GM21423 (cell line): ENCODE results near the gene CHRNA4.

Source experiments
- ATAC-seq: cut with Tn5 transposase; IDR thresholded peaks from one replicate; pipeline ENCODE4 v1.9.1; 2021; ENCODE audit warnings: mild to moderate bottlenecking, moderate library complexity; ENCODE audit not compliant: unreplicated experiment

Gene CHRNA4

DNA sequence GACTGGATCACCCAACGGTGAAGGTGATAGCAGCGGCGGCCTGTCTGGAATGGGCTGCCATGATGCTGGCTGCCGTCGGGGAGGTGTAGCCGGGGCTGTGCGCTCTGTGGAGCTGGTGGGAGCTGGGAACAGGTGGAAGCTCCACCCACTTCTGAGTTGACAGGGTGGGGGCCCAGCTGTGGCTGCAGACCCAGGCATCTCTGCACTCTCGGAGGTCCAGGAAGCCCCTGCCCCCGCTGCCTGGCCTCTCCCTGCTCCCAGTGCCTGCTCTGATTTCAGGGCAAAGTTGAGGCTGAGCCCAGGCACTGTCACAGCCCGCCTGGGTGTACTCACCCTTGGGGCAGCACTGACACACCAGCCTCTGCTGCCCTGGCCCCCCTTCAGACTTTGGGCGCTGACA, 18.1 kb upstream of the CHRNA4 start:
- ATAC-seq: no peak

DNA sequence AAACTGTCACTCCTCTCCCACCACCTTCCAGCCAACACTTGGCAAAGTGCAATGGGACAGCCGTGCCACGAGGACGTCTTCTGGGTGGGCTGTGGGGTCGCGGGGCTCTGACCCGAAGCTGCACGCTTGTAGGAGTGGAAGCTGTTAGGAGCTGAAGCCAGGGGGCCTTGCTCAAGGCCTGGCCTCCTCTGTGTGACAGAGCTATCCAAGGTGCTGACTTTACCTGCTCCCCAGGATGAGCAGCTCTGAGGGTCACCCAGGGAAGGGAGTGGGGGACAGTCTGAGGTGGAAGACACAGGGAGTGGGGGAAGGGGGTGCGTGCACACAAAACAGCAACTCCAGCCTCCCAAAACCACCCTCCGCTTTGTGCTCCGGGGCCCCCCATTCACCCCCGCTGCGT, 17.5 kb upstream of the CHRNA4 start:
- no peak for ATAC-seq

DNA sequence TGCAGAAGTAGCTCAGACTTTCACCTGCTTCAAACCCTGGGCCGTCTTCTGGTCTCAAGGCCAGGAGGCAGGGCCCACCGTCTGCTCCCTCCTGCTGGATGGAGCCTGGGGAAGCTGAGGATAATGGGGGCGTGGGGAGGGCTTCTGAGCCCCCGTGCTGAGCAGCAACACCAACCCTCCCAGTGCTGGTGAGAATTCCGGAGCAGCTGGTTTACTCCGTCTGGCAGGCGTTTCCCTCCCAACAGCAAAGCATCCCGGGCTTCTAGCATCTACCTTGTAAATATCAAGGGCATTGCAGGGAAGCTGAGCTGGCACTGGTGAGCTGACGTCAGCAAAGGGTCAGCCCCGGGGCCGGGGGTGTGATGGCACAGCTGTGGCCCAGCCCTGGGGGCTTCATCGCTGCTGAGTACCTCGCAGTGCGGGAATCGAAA, 16.8 kb upstream of the CHRNA4 start:
- ATAC-seq: no peak

DNA sequence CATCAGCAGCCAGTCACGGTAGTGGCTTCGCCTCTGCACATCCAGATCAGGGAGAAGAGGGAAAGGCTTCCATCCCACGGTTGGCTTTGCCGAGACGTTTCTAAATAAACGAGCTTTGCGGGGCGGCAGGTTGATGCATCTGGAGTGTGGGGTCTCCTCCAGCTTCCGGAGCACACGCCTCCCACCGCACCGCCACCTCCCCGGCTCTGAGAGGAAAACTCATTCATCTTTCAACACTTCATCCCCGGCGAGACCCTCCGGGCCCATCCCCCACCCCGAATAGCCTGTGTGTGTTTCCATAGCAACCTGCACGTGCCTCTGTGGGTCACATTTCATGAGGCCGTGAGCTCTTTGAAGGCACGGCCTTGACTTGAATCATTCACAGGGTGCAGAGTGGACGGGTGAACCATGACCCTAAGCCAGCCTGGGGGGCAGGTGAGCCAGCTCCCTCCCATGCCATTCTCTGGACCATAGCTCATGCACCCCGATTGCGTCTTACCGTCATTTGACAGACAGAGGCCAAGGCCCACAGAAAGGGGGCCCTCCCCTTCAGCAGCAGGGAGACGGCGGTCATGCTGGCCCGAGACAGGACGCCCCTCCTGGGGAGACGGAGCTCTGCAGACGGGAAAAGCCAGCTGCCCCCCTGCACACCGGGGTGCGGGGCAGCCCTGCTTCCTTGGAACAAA, 16.2 kb upstream of the CHRNA4 start:
- ATAC-seq: no peak

DNA sequence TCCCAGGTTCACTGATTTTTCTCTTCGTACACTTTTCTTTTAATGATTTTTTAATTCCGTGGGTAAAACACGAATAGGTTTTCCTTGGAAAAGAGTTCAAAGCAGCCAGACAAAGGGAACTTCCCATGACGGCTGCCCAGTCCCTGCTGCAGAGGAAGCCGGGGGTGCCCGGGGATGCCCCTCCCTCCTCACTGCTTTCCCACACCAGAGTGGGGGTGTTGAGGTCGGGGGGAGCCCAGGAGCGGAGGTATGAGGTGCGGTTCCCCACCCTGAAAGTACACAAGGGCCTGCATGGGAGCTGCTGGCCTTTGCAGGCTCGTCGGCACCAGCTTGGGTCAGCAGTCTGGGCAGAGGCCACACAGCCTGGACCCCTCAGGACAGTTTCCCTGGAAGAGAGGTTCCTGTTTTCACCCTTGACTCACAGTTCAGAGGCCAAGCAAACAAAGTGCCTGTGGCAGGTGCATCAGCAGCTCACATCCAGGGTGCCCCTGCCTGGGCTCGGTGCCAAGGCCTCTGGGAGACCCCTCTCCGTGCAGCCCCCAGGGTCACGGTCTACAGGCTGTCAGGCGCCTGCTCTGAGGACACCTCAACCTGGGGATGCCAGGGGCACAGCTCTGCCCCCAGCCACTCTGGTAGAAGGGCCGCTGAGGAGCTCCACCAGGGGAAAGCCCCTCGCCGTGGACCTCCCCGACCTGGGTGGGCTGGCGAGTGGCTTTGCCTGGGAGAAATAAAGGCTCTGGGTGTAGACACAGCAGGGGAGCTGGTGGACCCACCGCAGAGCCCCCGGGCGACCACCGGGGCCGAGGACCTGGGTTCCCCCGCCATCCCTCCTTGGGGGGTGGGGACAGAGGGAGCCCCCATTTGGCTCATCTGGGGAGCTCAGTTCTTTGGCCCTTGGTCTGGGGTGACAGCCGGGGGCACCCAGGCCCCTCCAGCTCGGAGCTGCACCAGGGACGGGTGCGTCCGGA, 15.4 kb upstream of the CHRNA4 start:
- ATAC-seq: no peak

DNA sequence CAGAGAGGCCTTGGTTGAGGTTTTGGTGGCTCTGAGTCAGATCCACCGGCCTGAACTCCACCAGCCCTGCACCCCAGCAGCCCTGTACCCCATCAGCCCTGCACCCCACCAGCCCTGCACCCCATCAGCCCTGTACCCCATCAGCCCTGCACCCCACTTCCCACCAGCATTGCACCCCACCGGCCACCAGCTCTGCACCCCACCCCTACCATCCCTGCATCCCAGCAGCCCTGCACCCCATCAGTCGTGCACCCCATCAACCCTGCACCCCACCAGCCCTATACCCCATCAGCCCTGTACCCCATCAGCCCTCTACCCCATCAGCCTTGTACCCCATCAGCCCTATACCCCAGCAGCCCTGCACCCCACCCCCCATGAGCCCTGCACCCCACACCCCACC, 14.3 kb upstream of the CHRNA4 start:
- no peak for ATAC-seq

DNA sequence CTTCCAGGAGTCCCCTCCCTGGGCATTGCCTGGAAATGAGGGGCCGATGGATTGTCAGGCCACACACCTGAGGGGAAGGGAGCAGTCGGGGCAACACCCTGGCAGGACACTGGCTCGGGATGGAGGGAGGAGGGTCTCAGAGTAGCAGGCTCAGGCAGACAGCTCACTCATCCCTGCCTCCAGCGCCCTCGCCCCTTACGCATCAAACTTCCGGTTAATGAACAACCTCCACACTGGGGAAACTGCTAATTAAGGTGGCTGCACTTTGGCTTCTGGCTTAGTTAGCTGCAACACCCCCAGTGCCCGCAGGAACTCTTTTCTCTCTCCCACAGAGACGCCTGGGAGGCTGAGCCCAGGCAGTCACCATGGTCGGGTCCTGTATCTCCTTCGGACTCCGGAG, 13.4 kb upstream of the CHRNA4 start:
- ATAC-seq: no peak

DNA sequence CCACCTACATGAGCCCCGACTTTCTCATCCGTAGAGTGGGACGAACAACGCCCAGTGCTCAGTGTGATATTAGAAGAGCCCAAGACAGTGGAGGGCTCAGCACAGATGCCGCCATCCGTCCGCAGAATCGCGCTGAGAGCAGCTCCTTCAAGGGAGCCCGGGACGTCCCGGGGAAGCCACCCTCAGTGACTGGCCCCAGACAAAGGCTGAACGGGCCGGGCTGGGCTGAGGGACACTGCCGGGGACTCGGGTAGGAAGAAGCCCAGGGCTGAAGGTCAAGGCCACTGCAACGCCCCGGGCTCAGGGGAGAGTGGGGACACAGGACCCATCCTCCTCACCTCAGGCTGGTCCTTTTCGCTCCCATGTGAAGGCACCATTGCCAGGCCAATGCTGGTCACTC, 12.8 kb upstream of the CHRNA4 start:
- ATAC-seq: no peak

DNA sequence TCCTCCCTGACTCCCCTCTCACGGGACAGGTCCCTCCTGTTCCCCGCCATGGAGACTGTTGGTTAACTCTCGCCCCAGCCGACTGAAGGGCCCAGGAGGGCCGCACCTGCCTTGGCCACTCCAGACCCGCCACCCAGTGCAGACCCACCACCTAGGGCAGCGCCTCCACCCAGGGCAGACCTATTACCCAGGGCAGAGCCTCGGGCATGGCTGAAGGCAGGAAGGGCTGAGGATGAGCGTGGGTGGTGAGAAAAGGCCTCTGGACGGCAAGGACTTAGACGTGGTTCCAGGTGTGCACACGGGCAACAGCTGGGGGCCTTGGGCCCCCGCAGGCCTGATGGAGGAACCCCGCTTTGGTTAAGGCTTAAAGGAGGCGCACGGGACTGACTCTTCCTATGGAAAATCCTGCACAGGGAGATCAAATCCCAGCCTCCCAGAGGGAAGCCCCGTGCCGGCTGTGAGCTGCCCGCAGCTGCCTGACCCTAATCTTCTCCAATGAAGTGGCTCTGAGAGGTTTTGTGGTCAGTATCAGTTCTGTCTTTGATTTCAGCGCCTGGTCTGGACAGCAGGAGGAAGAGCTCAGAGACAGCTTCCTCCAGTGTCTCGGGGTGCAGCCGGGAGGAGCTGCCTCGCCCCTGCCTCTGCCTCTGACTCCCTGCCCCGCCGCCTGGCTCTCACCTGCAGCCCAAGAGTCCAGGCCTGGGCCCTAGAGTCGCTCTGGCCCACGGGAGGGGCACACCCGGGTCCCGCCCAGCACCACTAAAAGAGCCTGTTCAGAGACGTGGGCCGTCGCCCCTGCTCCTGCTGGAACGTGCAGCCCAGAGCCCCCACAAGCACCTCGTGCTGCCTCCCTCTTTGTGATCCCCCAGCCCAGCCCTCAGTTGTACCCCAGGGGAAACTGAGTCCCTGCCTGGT, 12.1 kb upstream of the CHRNA4 start:
- no peak for ATAC-seq

DNA sequence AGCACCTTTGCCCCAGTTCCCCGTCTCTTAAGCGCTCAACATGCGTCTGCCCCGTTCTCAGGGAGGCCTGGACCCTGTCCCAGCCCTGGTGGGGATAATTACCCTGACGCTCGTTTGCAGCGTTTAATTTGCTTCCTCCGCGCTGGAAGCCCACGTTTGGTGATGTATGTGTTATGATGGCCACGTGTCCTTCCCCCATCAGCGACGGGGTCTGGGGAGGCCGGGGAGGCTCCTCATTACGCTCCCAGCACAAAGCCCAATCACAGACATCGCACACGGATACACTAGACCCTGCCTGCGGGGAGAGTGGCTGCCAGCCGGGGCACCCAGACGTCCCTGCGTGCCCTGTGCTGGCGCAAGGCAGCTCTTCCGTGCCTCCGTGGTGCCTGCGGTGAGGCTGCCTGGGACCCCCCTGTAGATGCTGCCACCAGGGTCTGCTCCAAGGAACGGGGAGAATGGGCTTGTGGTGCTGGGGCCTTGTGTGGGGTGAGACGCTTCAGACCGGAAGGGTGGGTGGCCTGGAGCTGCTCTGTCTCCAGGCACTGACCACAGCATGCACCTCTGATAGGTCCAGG, 10.2 kb upstream of the CHRNA4 start:
- ATAC-seq: no peak

DNA sequence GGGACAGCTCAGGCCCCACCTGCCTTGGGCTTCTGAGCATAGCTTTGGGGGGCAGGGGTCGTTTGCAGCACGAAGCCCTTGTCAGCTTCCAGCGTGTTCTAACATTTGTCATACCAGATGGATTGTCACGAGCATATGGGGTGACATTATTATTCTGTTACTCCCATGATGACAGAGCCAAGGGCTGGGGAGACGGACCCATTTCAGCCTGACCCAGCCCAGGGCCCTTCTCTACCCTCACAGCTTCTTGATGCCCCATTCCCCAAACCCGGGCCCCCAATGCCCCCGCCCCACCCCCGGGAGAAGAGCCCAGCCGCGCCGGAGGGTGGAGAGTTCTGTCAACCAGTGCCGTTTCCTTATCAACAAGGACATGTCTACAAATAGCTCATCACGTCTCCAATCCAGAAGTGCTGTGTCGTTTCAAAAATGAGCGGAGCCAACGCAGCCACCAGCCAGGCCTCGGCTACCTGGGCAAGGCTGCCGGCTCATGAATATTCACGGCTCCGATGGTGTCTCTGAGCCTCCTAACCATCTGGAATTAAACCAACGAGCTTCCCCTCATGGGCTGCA, 9.6 kb upstream of the CHRNA4 start:
- no peak for ATAC-seq

DNA sequence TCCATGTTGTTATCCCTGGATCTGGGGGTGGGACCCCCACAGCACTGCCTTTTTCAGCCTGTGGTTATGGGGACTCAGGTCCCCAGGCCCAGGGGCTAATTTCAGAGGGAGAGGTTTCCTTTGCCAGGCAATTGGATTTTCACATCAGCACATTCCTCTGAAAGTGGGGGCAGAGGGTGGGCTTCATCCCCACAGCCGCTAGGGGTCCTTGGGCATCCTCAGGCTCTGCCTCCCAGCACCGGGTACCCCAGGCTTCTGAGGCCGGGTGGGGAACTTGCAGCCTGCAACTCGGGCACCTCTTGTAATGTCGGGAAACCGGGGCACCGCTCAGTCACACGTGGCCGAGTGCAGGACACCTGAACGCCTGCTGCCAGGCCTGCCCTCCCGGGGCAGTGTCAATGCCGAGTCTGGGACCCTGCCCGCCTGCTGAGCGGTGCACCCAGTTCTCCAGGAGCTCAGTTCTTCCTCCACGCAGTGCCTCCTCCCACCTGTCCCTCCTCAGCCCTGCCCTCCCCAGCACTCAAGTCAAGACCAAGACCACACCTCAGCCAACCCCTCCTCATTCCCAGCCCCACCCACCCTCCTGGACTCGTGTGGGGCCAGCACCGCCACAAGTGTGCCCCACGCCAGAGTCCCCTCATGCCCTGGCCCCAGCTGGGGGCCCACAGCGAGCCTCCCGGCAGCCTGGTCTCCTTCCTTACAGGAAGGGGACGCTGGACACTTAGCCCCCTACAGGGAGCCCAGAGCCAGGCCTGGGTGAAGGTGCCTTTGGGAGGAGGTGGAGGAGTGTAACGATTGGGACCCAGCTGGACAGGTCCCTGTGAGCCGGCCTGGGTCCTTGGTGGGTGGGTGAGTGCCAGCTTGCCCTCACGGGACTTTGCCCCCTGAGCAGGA, 8.8 kb upstream of the CHRNA4 start:
- ATAC-seq: no peak

DNA sequence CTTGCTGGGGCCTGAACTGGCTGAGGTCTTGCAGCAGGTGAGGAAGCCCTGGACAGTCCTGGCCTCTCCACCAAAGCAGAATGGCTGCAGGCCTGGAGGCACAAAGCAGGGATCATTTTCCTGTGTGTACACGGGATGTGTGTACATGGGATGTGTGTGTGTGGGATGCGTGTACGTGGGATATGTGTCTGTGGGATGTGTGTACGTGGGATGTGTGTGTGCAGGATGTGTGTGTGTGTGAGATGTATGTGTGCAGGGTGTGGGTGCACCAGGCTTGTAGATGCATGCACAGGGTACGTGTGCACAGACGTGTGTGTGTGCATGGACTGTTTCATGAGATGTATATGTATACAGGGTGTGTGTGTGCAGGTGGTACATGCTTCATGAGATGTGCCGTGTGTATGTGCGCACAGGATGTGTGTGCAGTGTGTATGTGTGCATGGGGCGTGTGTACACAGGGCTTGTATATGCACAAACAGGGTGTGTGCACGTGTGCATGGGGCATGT, 7.9 kb upstream of the CHRNA4 start:
- ATAC-seq: no peak

DNA sequence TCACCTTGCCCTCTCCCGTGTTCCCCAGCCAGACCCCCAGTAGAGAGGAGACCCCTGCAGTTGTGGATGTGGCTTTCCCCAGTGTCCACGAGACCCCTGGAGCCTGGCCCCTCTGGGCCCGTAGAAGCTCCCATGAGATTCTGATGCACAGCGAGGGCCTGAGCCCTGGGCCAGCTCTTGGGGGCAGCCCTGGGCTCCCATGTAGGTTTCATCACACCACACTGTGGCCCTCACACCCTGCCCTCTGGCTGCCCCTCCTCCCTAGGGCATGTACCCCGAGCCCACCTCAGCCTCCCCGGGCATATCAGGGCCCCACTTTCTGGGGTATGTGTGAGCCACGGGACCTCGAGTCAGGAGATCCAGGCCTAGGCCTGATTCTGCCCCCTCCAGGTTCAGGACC, 7.0 kb upstream of the CHRNA4 start:
- ATAC-seq: no peak

DNA sequence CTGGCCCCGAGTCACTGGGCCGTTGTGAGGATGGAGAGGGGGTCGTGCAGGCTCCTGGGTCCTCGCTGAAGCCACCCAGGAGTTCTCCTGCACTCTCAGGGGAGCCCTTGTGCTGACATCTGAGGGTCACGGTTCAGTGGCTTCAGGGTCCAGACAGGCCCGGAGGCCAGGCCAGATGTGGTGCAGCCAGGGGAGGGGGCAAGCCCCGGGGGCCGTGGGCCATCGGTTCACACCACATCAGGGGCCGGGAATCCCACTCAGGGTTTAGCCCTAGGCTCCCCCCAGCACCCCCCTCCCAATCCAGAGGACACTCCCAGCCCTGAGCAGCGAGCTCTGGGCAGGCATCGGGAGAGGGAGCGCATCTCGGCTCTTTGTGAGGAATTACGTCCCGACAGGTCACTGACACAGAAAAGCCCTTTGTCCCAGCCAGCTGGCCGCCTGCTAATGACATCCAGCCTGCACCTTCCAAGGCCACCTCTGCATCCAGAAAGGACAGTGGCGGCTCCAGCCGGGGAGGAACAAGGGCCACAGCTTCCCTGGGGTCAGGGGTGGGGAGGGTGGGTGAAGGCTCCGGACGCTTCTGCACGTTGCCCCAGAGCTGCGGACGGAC, 6.4 kb upstream of the CHRNA4 start:
- ATAC-seq: no peak

DNA sequence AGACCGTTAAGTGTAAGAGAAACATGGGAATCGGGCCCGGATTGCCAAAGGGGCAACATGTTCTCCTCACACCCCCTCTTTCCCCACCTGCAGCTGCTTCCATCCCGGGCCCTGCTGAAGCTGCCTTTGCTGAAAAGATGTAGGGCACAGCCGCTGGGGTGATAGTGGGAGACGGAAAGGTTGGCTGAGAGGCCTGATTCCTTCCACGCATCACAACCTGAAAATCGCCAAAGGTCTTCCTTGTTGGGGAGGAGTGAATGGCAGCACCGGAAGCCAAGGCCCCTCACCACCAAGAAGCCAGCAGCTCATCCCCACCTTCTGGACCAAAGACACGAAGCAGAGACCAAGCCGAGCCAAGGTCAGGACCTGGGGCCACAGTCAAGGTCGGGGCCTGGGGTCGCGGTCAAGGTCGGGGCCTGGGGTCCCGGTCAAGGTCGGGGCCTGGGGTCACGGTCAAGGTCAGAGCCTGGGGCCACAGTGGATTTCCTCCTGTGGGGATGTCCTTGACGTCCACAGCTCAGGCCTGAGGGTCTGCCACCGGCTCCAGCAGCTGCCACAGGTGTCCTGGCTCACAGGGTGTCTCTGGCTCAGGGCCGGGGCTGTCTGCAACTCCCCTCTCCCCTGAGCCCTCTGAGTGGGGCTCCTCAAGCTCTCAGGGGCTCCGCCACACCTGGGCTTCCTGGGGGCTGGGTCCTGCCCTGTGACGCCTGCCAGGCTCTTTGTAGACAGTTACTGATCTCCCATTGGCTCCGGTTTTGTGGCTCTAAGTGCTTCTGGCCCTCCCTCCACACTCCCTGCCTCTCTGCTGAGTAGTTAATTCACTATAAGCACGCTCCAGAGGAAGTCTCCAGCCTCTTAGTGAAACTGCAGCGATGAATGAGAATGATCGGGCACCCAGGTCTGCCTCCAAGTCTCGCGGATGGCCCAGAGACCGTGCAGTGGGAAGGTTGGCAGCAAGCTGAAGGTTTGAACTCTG, 5.5 kb upstream of the CHRNA4 start:
- ATAC-seq: no peak

DNA sequence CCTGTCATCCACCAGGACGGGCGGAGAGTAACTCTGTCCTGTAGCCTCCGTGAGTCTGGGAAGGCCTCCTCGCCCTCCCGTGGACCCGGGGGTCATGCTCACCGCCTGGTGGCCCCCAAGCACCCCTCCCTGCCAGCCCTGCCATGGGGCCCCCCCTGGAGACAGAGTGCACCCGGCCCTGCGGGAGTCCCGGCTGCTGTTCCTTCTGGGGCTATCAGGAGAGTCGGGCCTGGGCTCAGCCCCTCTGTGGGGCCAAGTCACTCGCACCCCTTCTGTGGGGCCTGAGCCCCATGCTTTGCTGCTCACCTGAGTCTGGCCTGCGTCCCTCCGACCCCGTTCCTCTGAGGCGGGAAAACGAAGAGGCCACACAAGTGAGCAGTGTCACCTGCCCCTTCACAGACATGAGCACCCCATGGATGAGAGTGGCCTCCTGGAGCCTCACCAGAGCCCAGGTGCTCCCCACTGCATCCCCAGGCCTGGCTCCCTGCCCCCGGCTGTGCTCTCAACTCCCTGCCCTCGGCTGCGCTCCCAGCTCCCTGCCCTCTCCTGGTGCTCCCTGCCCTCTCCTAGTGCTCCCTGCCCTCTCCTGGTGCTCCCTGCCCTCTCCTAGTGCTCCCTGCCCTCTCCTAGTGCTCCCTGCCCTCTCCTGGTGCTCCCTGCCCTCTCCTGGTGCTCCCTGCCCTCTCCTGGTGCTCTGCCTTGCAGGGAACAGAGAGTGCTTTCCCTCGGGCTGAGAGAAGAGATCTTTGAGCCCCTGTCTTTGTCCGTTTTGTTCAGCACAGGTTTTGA, 4.6 kb upstream of the CHRNA4 start:
- ATAC-seq: no peak
